ENCODE results near the gene AGT.
"Not testable (repeated sequence)": the region's sequence is repeated elsewhere in the genome, so short reads cannot be mapped to it uniquely, and the experiment has no call there.

AGT gene

GRCh38 chr1:230684998-230685397, 28.9 kb downstream of the AGT start:
- DNase-seq = no peak

- DNase-seq = no peak
These were observed 29.8 kb downstream of the AGT start for GRCh38 chr1:230684146-230684545.

GRCh38 chr1:230682882-230683610, 30.9 kb downstream of the AGT start:
- DNase-seq = no peak

GRCh38 chr1:230682274-230682673, 31.6 kb downstream of the AGT start:
- no peak for DNase-seq

- DNase-seq = peak; percentile 5
These were observed 32.3 kb downstream of the AGT start for GRCh38 chr1:230681599-230681998.

GRCh38 chr1:230680300-230681025, 33.5 kb downstream of the AGT start:
- DNase-seq = no peak

- no peak for DNase-seq
These were observed 34.1 kb downstream of the AGT start for GRCh38 chr1:230679825-230680224.

- DNase-seq = no peak
These were observed 34.7 kb downstream of the AGT start for GRCh38 chr1:230679192-230679591.

- no peak for DNase-seq
These were observed 36.7 kb downstream of the AGT start for GRCh38 chr1:230677200-230677599.

GRCh38 chr1:230674581-230674980, 39.3 kb downstream of the AGT start:
- no peak for DNase-seq

- no peak for DNase-seq
These were observed 44.4 kb downstream of the AGT start for GRCh38 chr1:230669543-230669942.

- DNase-seq = no peak
These were observed 45.7 kb downstream of the AGT start for GRCh38 chr1:230668227-230668626.

GRCh38 chr1:230661976-230662375, 51.9 kb downstream of the AGT start:
- DNase-seq = no peak

- no peak for DNase-seq
These were observed 55.2 kb downstream of the AGT start for GRCh38 chr1:230658691-230659090.

GRCh38 chr1:230658103-230658502, 55.8 kb downstream of the AGT start:
- DNase-seq = not testable (repeated sequence)

GRCh38 chr1:230656719-230657118, 57.2 kb downstream of the AGT start:
- not testable (repeated sequence) for DNase-seq
